ENCODE data around the gene GALNT17.

DNA sequence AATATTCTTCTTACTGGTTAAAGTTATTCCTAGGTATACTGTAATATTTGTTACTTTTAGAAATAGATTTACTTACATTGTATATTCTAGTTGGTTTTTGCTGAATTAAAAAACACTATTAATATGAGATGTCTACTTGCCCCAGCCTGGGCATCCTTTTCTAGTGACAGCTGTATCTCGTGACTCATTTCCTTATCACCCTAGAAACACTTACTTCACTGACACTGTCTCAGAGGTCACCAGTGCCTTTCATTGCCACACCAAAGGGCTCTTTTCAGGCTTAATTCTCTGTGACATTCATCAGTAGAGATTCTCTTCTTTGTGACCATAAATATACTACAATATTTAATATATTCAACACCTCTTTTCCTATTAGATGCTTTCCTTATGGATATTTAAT, 194.7 kb downstream of the GALNT17 start:
- TF ChIP-seq POLR2A (IDR thresholded peaks at IDR 0.05) (no peak), POLR2AphosphoS5 (IDR thresholded peaks at IDR 0.05) (no peak)
- TF ChIP-seq, protein P1, sequence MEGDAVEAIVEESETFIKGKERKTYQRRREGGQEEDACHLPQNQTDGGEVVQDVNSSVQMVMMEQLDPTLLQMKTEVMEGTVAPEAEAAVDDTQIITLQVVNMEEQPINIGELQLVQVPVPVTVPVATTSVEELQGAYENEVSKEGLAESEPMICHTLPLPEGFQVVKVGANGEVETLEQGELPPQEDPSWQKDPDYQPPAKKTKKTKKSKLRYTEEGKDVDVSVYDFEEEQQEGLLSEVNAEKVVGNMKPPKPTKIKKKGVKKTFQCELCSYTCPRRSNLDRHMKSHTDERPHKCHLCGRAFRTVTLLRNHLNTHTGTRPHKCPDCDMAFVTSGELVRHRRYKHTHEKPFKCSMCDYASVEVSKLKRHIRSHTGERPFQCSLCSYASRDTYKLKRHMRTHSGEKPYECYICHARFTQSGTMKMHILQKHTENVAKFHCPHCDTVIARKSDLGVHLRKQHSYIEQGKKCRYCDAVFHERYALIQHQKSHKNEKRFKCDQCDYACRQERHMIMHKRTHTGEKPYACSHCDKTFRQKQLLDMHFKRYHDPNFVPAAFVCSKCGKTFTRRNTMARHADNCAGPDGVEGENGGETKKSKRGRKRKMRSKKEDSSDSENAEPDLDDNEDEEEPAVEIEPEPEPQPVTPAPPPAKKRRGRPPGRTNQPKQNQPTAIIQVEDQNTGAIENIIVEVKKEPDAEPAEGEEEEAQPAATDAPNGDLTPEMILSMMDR (IDR thresholded peaks at IDR 0.05), result no peak

Measured in breast epithelium (tissue), 3 donors.